GM19463 (cell line): ENCODE data around the gene PELI3.
A peak's percentile ranks its signal among the peaks of the same experiment; 100 is the strongest.
"Not testable (repeated sequence)": the region's sequence is repeated elsewhere in the genome, so short reads cannot be mapped to it uniquely, and the experiment has no call there.

ENCODE experiments used
- ATAC-seq: cut with Tn5 transposase; IDR thresholded peaks from one replicate; pipeline ENCODE4 v1.9.1; 2021; ENCODE audit warnings: mild to moderate bottlenecking, moderate library complexity; ENCODE audit not compliant: unreplicated experiment

Gene PELI3, protein sequence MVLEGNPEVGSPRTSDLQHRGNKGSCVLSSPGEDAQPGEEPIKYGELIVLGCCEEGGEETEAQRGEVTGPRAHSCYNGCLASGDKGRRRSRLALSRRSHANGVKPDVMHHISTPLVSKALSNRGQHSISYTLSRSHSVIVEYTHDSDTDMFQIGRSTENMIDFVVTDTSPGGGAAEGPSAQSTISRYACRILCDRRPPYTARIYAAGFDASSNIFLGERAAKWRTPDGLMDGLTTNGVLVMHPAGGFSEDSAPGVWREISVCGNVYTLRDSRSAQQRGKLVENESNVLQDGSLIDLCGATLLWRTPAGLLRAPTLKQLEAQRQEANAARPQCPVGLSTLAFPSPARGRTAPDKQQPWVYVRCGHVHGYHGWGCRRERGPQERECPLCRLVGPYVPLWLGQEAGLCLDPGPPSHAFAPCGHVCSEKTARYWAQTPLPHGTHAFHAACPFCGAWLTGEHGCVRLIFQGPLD

GRCh38 chr11:66466225-66467033 is at the start of gene PELI3:
Gene PELI3, plus strand, starts transcription at chr11:66466905. Its CDS starts 1,224 bp downstream, at chr11:66468129.
- ATAC-seq = peak; percentile 80

DNA sequence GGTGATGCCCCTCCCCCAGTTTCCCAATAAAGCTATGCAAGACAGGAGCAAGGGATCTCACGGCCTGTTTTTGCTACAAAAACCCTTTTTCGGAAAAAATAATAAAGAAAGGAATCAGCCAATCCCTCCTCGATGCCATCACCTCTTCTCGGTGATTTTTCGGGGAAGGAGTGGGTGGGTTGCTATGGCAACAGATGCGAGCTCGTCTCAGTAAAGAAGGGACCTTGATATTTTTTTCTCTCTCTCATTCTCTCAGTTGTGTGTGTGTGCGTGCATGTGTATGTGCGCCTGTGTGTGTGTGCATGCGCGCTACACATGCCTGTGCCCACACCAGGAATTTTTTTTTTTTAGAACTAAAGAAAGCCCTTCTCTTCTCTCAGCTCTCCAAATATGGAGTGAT is 49.7 kb upstream of the PELI3 start:
- no peak for ATAC-seq

GRCh38 chr11:66418168-66418985 is 48.3 kb upstream of the PELI3 start:
- ATAC-seq = no peak

DNA sequence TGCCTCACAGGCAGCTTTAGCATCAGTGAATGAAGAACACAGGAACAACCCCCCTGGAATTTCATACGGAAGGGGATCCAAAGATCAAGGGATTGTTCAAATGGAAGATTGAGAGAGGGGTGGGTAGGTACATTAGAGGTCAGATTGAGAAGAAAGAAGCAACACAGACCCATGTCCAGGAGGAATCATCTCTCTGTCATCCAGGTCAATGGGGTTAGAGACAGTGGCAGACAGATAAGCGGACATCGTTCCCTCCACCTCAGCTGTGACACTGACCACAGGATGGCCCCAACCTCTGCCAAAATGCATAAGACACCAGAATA is 47.8 kb upstream of the PELI3 start:
- no peak for ATAC-seq

GRCh38 chr11:66419825-66420224 is 46.9 kb upstream of the PELI3 start:
- ATAC-seq = no peak

DNA sequence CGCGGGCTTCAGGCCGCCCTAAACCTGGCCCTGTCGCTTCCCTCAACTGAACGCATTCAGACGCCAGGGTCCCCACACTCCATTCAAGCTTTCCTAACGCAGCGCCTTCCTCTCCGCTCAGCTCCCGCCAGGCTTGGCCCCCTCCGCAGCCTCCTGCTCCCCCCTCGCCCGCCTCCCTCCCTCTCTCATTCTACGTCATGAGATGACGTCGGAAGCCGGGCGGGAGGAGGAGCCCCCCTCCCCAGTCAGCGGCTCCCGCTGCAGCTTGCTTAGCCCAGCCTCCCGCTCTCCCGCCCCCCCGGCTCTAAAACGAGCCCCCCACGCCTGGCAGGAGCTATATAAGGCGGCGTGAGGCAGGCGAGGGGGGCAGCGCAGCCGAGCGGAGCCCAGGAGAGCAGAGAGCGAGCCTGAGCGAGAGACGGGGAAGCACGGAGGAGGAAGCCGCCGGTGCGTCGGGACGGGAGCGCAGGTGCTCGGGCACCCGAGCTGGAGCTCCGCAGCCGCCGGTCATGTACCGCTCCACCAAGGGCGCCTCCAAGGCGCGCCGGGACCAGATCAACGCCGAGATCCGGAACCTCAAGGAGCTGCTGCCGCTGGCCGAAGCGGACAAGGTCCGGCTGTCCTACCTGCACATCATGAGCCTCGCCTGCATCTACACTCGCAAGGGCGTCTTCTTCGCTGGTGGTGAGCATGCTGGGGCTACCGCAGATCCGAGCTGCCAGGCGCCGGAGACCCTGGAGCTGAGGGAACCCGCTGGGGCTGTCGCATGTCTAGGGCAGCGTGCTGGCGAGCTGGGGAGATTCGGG is 45.8 kb upstream of the PELI3 start, which contains the start of gene NPAS4:
NPAS4 (plus strand) TSS at position 365 of the 806 bp plus-strand sequence; CDS start at position 510, 145 bp downstream.
- no peak for ATAC-seq

DNA sequence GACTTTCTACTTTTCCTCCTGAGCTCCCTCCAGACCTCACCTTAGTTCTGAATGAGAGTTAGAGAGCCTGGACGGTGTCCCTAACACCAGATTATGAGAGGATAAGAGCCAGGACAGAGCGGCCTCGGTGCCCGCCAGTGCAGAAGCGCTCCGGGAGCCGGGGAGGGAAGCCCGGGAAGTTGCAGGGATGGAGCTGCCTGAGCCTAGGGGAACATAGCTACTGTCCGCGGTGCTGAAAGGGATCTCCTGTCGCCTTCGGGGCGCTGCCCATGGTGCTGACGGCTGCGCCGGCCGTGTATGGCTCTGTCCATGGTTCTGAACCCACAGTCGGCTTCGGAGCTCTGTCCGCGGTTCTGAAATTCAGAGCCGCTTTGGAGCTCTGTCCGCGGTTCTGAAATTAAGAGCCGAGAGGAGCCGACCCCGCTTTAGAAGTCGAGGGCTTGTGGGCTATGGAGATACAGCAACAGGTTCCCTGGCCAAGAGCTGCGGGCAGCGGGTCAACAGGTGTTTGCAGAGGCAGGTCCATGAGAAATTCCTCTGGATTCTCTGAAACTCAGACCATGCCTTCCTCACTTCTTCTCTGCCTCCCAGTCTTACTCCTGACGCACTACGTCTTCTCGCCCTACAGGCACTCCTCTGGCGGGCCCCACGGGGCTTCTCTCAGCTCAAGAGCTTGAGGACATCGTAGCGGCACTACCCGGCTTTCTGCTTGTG is 45.1 kb upstream of the PELI3 start:
- no peak for ATAC-seq

DNA sequence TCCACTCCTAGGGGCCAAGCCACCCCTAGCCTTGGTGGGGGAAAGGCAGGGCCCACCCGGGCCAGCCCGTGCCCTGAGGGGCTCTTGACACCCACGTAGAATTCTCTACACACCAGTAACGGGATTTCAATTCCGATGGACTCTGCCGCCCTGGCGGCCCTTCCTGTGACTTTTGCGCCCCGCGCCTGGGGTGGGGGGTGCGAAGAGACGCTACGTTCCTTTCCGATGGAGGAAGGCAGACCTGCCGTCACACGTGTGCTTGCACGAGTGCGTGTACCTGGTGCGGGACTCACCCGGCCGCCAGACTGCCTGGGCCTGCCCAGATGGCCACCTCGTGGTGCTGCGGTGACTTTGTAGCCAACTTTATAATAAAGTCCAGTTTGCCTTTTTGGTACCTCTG is 40.4 kb upstream of the PELI3 start:
- ATAC-seq = no peak

- no peak for ATAC-seq
Measured at GRCh38 chr11:66428933-66429332, 37.8 kb upstream of the PELI3 start.

GRCh38 chr11:66429983-66430602 is 36.6 kb upstream of the PELI3 start:
- no peak for ATAC-seq

- ATAC-seq = not testable (repeated sequence)
Measured at GRCh38 chr11:66431287-66431686, 35.4 kb upstream of the PELI3 start.

GRCh38 chr11:66431871-66432329 is 34.8 kb upstream of the PELI3 start:
- ATAC-seq = not testable (repeated sequence)

DNA sequence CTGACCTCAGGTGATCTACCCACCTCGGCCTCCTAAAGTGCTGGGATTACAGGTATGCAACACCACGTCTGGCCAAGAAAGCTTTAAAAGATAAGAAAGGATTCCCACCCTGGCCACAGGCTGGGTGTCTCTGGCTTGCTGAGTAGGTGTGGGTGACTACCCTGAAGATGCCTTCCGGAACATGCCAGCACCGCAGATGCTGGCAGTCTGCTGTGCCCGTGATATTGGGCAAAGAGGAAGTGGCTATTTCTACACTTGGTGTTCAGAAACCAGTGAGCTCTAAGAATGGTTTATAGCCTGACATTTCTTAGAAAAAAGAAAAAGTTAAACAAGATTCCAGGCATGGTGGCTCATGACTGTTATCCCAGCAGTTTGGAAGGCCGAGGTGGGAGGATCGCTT is 34.1 kb upstream of the PELI3 start:
- ATAC-seq = no peak

- ATAC-seq = no peak
Measured at GRCh38 chr11:66437979-66438503, 28.7 kb upstream of the PELI3 start.

DNA sequence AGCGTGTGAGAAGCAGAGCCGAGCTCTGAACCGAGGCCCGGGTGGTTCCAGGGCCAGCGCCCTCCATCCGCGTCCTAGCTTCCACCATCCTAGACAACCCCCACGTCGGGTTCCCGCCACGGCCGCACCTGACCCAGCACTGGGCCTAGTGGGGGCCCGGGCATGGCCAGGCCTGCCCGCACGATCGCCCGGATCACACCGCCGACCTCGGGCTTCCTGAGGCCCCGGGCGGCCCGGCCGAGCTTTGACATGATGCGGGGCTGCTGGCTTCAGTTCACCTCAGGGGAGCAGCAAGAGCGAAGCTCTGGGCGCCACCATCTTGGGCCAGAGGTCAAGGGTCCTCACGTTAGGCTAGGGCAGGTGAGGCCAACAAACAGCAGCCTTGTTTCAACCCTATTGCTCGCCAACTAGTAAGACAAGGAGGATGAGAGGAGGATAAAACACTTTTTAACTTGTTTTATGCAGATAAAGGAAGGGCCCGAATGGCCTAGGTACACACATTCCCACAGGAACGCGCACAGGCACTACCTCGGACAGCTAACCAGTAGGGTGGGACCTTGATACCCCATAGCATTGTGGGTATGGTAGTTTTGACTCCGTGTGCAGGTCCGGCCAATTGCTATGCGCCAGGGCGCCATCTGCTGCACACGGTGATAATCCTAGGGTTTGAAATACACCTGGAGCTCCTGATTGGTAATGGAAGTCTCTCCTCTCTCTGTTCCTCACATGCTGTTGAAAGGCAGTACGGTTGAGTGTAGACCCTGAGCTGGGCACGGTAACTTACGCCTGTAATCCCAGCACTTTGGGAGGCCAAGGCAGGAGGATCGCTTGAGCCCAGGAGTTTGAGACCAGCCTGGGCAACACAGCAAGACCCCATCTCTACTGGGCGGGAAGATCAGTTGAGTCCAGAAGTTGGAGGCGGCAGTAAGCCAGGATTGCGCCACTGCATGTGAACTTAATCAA is 27.9 kb upstream of the PELI3 start, which contains the start of gene MRPL11:
MRPL11 (minus strand) TSS at position 345 of the 963 bp plus-strand sequence; CDS start at position 251, 94 bp downstream.
- peak; percentile 95 for ATAC-seq

DNA sequence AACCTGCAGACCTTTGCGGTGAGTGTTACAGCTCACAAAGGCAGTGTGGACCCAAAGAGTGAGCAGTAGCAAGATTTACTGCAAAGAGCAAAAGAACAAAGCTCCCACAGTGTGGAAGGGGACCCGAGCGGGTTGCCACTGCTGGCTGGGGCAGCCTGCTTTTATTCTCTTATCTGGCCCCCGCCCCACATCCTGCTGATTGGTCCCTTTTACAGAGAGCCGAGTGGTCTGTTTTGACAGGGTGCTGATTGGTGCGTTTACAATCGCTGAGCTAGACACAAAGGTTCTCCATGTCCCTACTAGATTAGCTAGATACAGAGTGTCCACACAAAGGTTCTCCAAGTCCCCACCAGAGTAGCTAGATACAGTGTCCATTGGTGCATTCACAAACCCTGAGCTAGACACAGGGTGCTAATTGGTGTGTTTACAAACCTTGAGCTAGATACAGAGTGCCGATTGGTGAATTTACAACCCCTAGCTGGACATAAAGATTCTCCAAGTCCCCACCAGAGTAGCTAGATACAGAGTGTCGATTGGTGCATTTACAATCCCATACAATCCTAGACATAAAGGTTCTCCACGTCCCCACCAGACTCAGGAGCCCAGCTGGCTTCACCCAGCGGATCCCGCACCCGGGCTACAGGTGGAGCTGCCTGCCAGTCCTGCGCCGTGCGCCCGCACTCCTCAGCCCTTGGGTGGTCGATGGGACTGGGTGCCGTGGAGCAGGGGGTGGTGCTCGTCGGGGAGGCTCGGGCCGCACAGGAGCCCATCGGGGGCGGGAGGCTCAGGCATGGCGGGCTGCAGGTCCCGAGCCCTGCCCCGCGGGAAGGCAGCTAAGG is 26.4 kb upstream of the PELI3 start:
- not testable (repeated sequence) for ATAC-seq

DNA sequence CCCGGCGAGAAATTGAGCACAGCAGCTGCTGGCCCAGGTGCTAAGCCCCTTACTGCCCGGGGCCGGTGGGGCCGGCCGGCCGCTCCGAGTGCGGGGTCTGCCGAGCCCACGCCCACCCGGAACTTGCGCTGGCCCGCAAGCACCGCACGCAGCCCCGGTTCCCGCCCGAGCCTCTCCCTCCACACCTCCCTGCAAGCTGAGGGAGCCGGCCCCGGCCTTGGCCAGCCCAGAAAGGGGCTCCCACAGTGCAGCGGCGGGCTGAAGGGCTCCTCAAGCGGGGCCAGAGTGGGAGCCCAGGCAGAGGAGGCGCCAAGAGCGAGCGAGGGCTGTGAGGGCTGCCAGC is 25.8 kb upstream of the PELI3 start:
- not testable (repeated sequence) for ATAC-seq
